OCI-LY7 (cell line): ENCODE data around the gene FAM3B. TPM values are rescaled to one million over a fixed set of nuclear protein-coding genes. Genes with fewer than 3 reads are reported as not detected.

Experiments used
- BruUV-seq: library from RNA; stranded (reverse); fragments of 400-500 nt; replicated peaks from 2 replicates; lab custom pipeline; 2021; lab: Mats Ljungman, UMichigan
- CTCF ChIA-PET: fragments of 300-600 bp; sonication (Branson Sonifier 250); formaldehyde crosslinking; loops from one replicate; lab custom pipeline; 2022; ENCODE audit warnings: antibody characterized with exemption; ENCODE audit not compliant: unreplicated experiment; lab: Charles Lee
- POLR2A ChIA-PET: fragments of 300-600 bp; sonication (Branson Sonifier 250); formaldehyde crosslinking; loops from one replicate; lab custom pipeline; 2022; ENCODE audit warnings: antibody characterized with exemption; lab: Charles Lee
- DNase-seq: peaks from one replicate; pipeline ENCODE4 v3.0.0-alpha.2; 2015; ENCODE audit warnings: low spot score
- H2AFZ ChIP-seq: fragments of 200-600 bp; sonication (generic), shearing (Covaris generic); 2 replicates; pipeline ENCODE4 v1.6.1; 2014; ENCODE audit warnings: mild to moderate bottlenecking, antibody characterized with exemption, low read length, moderate library complexity
- H3K27ac ChIP-seq: fragments of 200-600 bp; sonication (generic); 2 replicates; pipeline ENCODE4 v1.5.1; 2014; ENCODE audit warnings: mixed run types, low read depth, mild to moderate bottlenecking, moderate library complexity, low read length, inconsistent platforms; ENCODE audit not compliant: poor library complexity, severe bottlenecking
- H3K36me3 ChIP-seq: fragments of 200-600 bp; sonication (generic); 2 replicates; pipeline ENCODE4 v1.6.1; 2014; ENCODE audit warnings: mild to moderate bottlenecking, antibody characterized with exemption, low read length, moderate library complexity, mixed read lengths; ENCODE audit not compliant: insufficient read depth
- H3K4me1 ChIP-seq: fragments of 200-600 bp; sonication (generic); 2 replicates; pipeline ENCODE4 v1.5.1; 2014; ENCODE audit warnings: mild to moderate bottlenecking, low read length; ENCODE audit not compliant: insufficient read depth, poor library complexity, severe bottlenecking
- H3K4me2 ChIP-seq: fragments of 200-600 bp; sonication (generic); 2 replicates; pipeline ENCODE4 v1.6.1; 2014; ENCODE audit warnings: mild to moderate bottlenecking, low read length
- H3K4me3 ChIP-seq: fragments of 200-600 bp; sonication (generic); 2 replicates; pipeline ENCODE4 v1.5.1; 2014; ENCODE audit warnings: mild to moderate bottlenecking, low read depth, low read length; ENCODE audit not compliant: poor library complexity, severe bottlenecking
- H3K79me2 ChIP-seq: fragments of 200-600 bp; sonication (generic); 2 replicates; pipeline ENCODE4 v1.6.1; 2016; ENCODE audit warnings: low read depth, mild to moderate bottlenecking, low read length, moderate library complexity, mixed read lengths; ENCODE audit not compliant: insufficient read depth
- H3K9me2 ChIP-seq: fragments of 200-600 bp; sonication (generic); 2 replicates; pipeline ENCODE4 v1.6.1; 2016; ENCODE audit warnings: mild to moderate bottlenecking, low read length, mixed read lengths; ENCODE audit not compliant: insufficient read depth
- H3K9me3 ChIP-seq: fragments of 200-600 bp; sonication (generic); 2 replicates; pipeline ENCODE4 v1.6.1; 2014; ENCODE audit warnings: mild to moderate bottlenecking, mixed run types, low read length, mixed read lengths
- H4K20me1 ChIP-seq: fragments of 200-600 bp; sonication (generic); 2 replicates; pipeline ENCODE4 v1.6.1; 2014; ENCODE audit warnings: mild to moderate bottlenecking, antibody characterized with exemption, low read length, moderate library complexity, mixed read lengths; ENCODE audit not compliant: insufficient read depth
- EZH2phosphoT487 ChIP-seq: fragments of 200-600 bp; sonication (generic); IDR thresholded peaks from 2 replicates; pipeline ENCODE4 v1.6.1; 2018; ENCODE audit warnings: low read depth, borderline replicate concordance, mild to moderate bottlenecking, mixed run types, antibody characterized with exemption, low read length, moderate library complexity, mixed read lengths
- intact Hi-C: fragments of 100-400 bp; cut with micrococcal nuclease; formaldehyde crosslinking; loops from one replicate; pipeline ENCODE4 v1.10.0; 2022; ENCODE audit not compliant: unreplicated experiment
- total RNA-seq, 2 experiments: library from RNA; depleted of rRNA in 1 of 2; stranded (reverse); fragments of >200 nt in 1 of 2; shearing (Covaris generic) in 1 of 2; gene quantifications; 2 replicates each; pipeline ENCODE4 v1.2.3, GENCODE V29; 2014 to 2022
- TF ChIP-seq, protein P1 (sequence below): fragments of 200-600 bp; sonication (generic); conservative IDR thresholded peaks from 2 replicates; pipeline ENCODE4 v1.5.1; 2014; ENCODE audit warnings: mild to moderate bottlenecking, antibody characterized with exemption, low read length, moderate library complexity, mixed read lengths

FAM3B gene
- total RNA-seq, 2 experiments from 2014 or later, result 0.19 TPM; not detected in 1

DNA sequence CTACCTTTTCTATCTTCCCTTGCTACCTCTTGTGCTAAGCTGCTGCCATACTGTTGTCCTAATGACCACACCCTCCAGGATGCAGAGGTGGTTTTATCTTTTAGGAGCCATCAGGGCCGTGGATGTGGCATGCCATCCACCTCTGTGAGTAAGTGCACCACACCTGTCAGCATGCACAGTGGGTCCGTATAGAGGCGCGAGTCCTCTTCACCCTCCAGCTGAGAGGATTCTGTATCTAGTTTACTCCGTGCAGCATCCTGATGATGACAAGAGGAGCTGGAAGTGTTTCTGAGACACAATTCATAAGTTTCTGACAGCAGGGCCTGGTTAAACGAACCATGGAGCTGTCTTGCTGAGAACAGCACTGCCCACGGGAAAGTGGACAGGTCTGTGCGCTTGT is 11.2 kb downstream of the FAM3B start:
- intact Hi-C loops, result no loop called here
- Histone ChIP-seq H3K79me2 (no peaks in the 10 kb centered on the region), H3K4me3 (no peak overlapping the region), H3K36me3 (no peaks in the 10 kb centered on the region), H3K4me2 (no peak overlapping the region), H2AFZ (no peak overlapping the region), H3K9me2 (no peaks in the 10 kb centered on the region), H4K20me1 (no peaks in the 10 kb centered on the region), H3K4me1 (peaks cover 18% of the 10 kb centered on the region), H3K27ac (no peak overlapping the region), H3K9me3 (peaks cover 5% of the 10 kb centered on the region; the same call in 1 of the 2 replicates)
- no TSS peak for BruUV-seq
- ChIA-PET CTCF (no interaction called here), POLR2A (interaction anchor here (0.6 kb wide), 1 partner anchor 21 kb away, joined by 3 read pairs; no protein-coding TSS in a partner anchor)
- no peak for TF ChIP-seq EZH2phosphoT487
- TF ChIP-seq, protein P1, sequence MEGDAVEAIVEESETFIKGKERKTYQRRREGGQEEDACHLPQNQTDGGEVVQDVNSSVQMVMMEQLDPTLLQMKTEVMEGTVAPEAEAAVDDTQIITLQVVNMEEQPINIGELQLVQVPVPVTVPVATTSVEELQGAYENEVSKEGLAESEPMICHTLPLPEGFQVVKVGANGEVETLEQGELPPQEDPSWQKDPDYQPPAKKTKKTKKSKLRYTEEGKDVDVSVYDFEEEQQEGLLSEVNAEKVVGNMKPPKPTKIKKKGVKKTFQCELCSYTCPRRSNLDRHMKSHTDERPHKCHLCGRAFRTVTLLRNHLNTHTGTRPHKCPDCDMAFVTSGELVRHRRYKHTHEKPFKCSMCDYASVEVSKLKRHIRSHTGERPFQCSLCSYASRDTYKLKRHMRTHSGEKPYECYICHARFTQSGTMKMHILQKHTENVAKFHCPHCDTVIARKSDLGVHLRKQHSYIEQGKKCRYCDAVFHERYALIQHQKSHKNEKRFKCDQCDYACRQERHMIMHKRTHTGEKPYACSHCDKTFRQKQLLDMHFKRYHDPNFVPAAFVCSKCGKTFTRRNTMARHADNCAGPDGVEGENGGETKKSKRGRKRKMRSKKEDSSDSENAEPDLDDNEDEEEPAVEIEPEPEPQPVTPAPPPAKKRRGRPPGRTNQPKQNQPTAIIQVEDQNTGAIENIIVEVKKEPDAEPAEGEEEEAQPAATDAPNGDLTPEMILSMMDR, result no peak
- DNase-seq, result no peak

- Histone ChIP-seq H3K79me2 (no peaks in the 10 kb centered on the region), H3K9me2 (no peaks in the 10 kb centered on the region), H3K4me3 (no peak overlapping the region), H3K27ac (no peak overlapping the region), H2AFZ (no peak overlapping the region), H3K4me1 (peaks cover 15% of the 10 kb centered on the region), H3K36me3 (no peaks in the 10 kb centered on the region), H3K4me2 (no peak overlapping the region), H3K9me3 (peaks cover 15% of the 10 kb centered on the region; the same call in 1 of the 2 replicates), H4K20me1 (no peaks in the 10 kb centered on the region)
- TF ChIP-seq EZH2phosphoT487, result no peak
- TF ChIP-seq, protein P1, result no peak
- CTCF ChIA-PET, result no interaction called here
- no peak for DNase-seq
- POLR2A ChIA-PET, result no interaction called here
- intact Hi-C loops, result no loop called here
- no TSS peak for BruUV-seq
Observed at GRCh38 chr21:41328660-41329607, 12.3 kb downstream of the FAM3B start.

- Histone ChIP-seq H3K4me1 (no peaks in the 10 kb centered on the region), H3K79me2 (no peaks in the 10 kb centered on the region), H2AFZ (no peak overlapping the region), H3K9me3 (peaks cover 16% of the 10 kb centered on the region; the same call in 1 of the 2 replicates), H3K9me2 (no peaks in the 10 kb centered on the region), H3K4me2 (no peak overlapping the region), H4K20me1 (no peaks in the 10 kb centered on the region), H3K36me3 (no peaks in the 10 kb centered on the region), H3K4me3 (no peak overlapping the region), H3K27ac (no peak overlapping the region)
- no peak for DNase-seq
- no peak for TF ChIP-seq EZH2phosphoT487
- TF ChIP-seq, protein P1, result no peak
- CTCF ChIA-PET, result no interaction called here
- no TSS peak for BruUV-seq
- intact Hi-C loops, result no loop called here
- POLR2A ChIA-PET, result no interaction called here
Observed at GRCh38 chr21:41333752-41334151, 17.2 kb downstream of the FAM3B start.
